GM12874 (cell line): ENCODE results near the gene ATP8A1.

Experiments used
- CTCF ChIP-seq: IDR thresholded peaks from 2 replicates; pipeline ENCODE4 v1.5.1; 2011; ENCODE audit warnings: low read depth, mild to moderate bottlenecking, control low read depth, low read length, moderate library complexity; ENCODE audit not compliant: insufficient read depth

ATP8A1 gene

GRCh38 chr4:42608551-42608950 lies 48.4 kb downstream of the ATP8A1 start:
- no peak for TF ChIP-seq CTCF

GRCh38 chr4:42607011-42607726 lies 49.7 kb downstream of the ATP8A1 start:
- no peak for TF ChIP-seq CTCF

- no peak for TF ChIP-seq CTCF
Observed at GRCh38 chr4:42605264-42605663, 51.6 kb downstream of the ATP8A1 start.

- no peak for TF ChIP-seq CTCF
Observed at GRCh38 chr4:42603862-42604261, 53.0 kb downstream of the ATP8A1 start.

- TF ChIP-seq CTCF: no peak
Observed at GRCh38 chr4:42600578-42600977, 56.3 kb downstream of the ATP8A1 start.

GRCh38 chr4:42596918-42597317 lies 60.0 kb downstream of the ATP8A1 start:
- TF ChIP-seq CTCF: no peak

- no peak for TF ChIP-seq CTCF
Observed at GRCh38 chr4:42594888-42595287, 62.0 kb downstream of the ATP8A1 start.
